ENCODE measurements around the gene BRME1. TPM values are rescaled to one million over a fixed set of nuclear protein-coding genes. Genes with fewer than 3 reads are reported as not detected.

BRME1 gene
- total RNA-seq, 1 experiment from 2014 or later: 6.7 TPM

GRCh38 chr19:13861392-13861713 is 44.6 kb downstream of the BRME1 start:
- TF ChIP-seq CTCF (conservative IDR thresholded peaks at IDR 0.05): no peak
- H3K27ac ChIP-seq (ENCODE audit: insufficient read length, low read depth, low read length): no peak overlapping the region

More at GRCh38 chr19:13861392-13861713, 44.6 kb downstream of the BRME1 start:
- H3K14ac ChIP-seq (ENCODE audit: insufficient read depth, low read length): no peak overlapping the region; the same call in 1 of the 2 replicates
- no peaks in the 10 kb centered on the region for H4K20me1 ChIP-seq (ENCODE audit: control insufficient read depth, insufficient read depth, insufficient read length)
- H3K56ac ChIP-seq (ENCODE audit: insufficient read length, low read depth, low read length): no peak overlapping the region
- H2BK15ac ChIP-seq (ENCODE audit: low read depth, low read length): 0 out of 2 replicates have a peak overlapping the region, but pooled peaks have one; percentile 53
- H4K5ac ChIP-seq (ENCODE audit: insufficient read length, low read depth, low read length): no peak overlapping the region
- no peak overlapping the region for H3T11ph ChIP-seq (ENCODE audit: low read length)
- Mint-ChIP-seq H3K9me3 (no peaks in the 10 kb centered on the region), H3K36me3 (ENCODE audit: insufficient read depth in 1 of 3, low read depth in 3 of 3) (no peaks in the 10 kb centered on the region; a peak in 1 of 7 replicates), H3K27ac (peak overlapping the region in 1 of 3 experiments; percentile 70; a peak in 1 of 7 replicates), H3K4me3 (peak overlapping the region; percentile 55 to 61; a peak in 3 of 5 replicates), H3K4me1 (peaks cover 17 to 37% of the 10 kb centered on the region in 2 experiments), H3K27me3 (ENCODE audit: low read depth) (peaks cover 31% of the 10 kb centered on the region)
- H3K23ac ChIP-seq (ENCODE audit: insufficient read length, low read depth, low read length): no peak overlapping the region
- H2AFZ ChIP-seq (ENCODE audit: low read length): no peak overlapping the region
- no peak overlapping the region for H2BK5ac ChIP-seq (ENCODE audit: insufficient read length, low read length)
- H2BK12ac ChIP-seq (ENCODE audit: insufficient read length, low read depth, low read length): no peak overlapping the region
- H3K4me2 ChIP-seq (ENCODE audit: insufficient read depth, insufficient read length, low read length): no peak overlapping the region
- H3K9ac ChIP-seq (ENCODE audit: extremely low read depth, insufficient read length, low read length): no peak overlapping the region
- H3K4ac ChIP-seq (ENCODE audit: low read depth, low read length): no peak overlapping the region
- H3K23me2 ChIP-seq (ENCODE audit: insufficient read length, low read depth, low read length, poor library complexity, severe bottlenecking): peaks cover 2% of the 10 kb centered on the region
- H3K79me1 ChIP-seq (ENCODE audit: insufficient read depth, low read depth, low read length, poor library complexity, severe bottlenecking): no peaks in the 10 kb centered on the region
- H4K8ac ChIP-seq (replicated peaks; ENCODE audit: insufficient read length, low read depth, low read length): no peak overlapping the region
- DNase-seq: no peak
- H2BK120ac ChIP-seq (ENCODE audit: low read depth, low read length, poor library complexity, severe bottlenecking): no peak overlapping the region
- H3K4me1 ChIP-seq (ENCODE audit: insufficient read depth, low read length): no peaks in the 10 kb centered on the region
- no peak overlapping the region for H2AK5ac ChIP-seq (ENCODE audit: insufficient read length, low read length)
- WGBS (ENCODE audit: extremely low coverage, insufficient read length, low lambda C conversion rate): no CpG with 5 or more reads among the region's 11 CpGs
- peak overlapping the region; percentile 6 for H3K18ac ChIP-seq (ENCODE audit: insufficient read length, low read depth, low read length)
- no peak overlapping the region for H4K91ac ChIP-seq (ENCODE audit: insufficient read length, low read depth, low read length)
- H3K79me2 ChIP-seq (ENCODE audit: insufficient read depth, low read length): no peaks in the 10 kb centered on the region
- H3K27me3 ChIP-seq (ENCODE audit: insufficient read depth, low read length): peaks cover 11% of the 10 kb centered on the region; the same call in 1 of the 2 replicates
- no peak overlapping the region for H2BK20ac ChIP-seq (ENCODE audit: low read depth, low read length, poor library complexity, severe bottlenecking)
- no peaks in the 10 kb centered on the region for H3K9me3 ChIP-seq (ENCODE audit: control insufficient read depth, low read depth, low read length)
